AG09309 (cell line): ENCODE measurements around the gene EIF4G1.

Source experiments
- DNase-seq: peaks from one replicate; pipeline ENCODE4 v3.0.0-alpha.2; 2010; ENCODE audit warnings: low read depth
- H3K4me3 ChIP-seq: 2 replicates; pipeline ENCODE4 v1.5.1; 2011; ENCODE audit warnings: mild to moderate bottlenecking, low read depth, low read length, moderate library complexity; ENCODE audit not compliant: control insufficient read depth
- CTCF ChIP-seq: IDR thresholded peaks from 2 replicates; pipeline ENCODE4 v1.5.1; 2011; ENCODE audit warnings: mild to moderate bottlenecking, low read depth, low read length, inconsistent platforms; ENCODE audit not compliant: insufficient read depth, control insufficient read depth; ENCODE audit errors: missing control alignments

Gene EIF4G1

GRCh38 chr3:184380185-184380626 lies 65.8 kb downstream of the EIF4G1 start:
- TF ChIP-seq CTCF = no peak
- peak overlapping the region; percentile 9; the same call in 1 of the 2 replicates for H3K4me3 ChIP-seq
- DNase-seq = no peak

GRCh38 chr3:184380627-184381260 lies 66.3 kb downstream of the EIF4G1 start:
- DNase-seq = no peak
- TF ChIP-seq CTCF = no peak
- no peak overlapping the region for H3K4me3 ChIP-seq

GRCh38 chr3:184381261-184382224 lies 67.1 kb downstream of the EIF4G1 start:
- no peak for TF ChIP-seq CTCF
- no peak for DNase-seq
- no peak overlapping the region for H3K4me3 ChIP-seq

- H3K4me3 ChIP-seq = no peak overlapping the region
- TF ChIP-seq CTCF = no peak
- no peak for DNase-seq
These were observed 68.1 kb downstream of the EIF4G1 start for GRCh38 chr3:184382326-184383032.

GRCh38 chr3:184383033-184383740 lies 68.8 kb downstream of the EIF4G1 start:
- no peak for DNase-seq
- no peak for TF ChIP-seq CTCF
- H3K4me3 ChIP-seq = no peak overlapping the region

- no peak overlapping the region for H3K4me3 ChIP-seq
- TF ChIP-seq CTCF = no peak
- DNase-seq = no peak
These were observed 69.9 kb downstream of the EIF4G1 start for GRCh38 chr3:184384342-184384741.
